HCT116 (cell line): ENCODE measurements around the gene ESCO1. TPM values are rescaled to one million over a fixed set of nuclear protein-coding genes. Genes with fewer than 3 reads are reported as not detected.
"Not testable (repeated sequence)": the region's sequence is repeated elsewhere in the genome, so short reads cannot be mapped to it uniquely, and the experiment has no call there.

ENCODE experiments used
- ATAC-seq: fragments of 200-7000 bp; cut with Tn5 transposase; 2 replicates; pipeline ENCODE4 v1.9.1; 2020; ENCODE audit warnings: mild to moderate bottlenecking, moderate library complexity
- BruUV-seq: library from RNA; stranded (reverse); fragments of 400-500 nt; replicated peaks from 2 replicates; lab custom pipeline; 2021; lab: Mats Ljungman, UMichigan
- CTCF ChIA-PET: fragments of 300-600 bp; sonication (Branson Sonifier 250); formaldehyde crosslinking; loops from one replicate; lab custom pipeline; 2021; ENCODE audit warnings: antibody characterized with exemption; lab: Charles Lee
- POLR2A ChIA-PET: fragments of 300-600, 350-600 bp; sonication (Branson Sonifier 250); formaldehyde crosslinking; loops from one replicate; lab custom pipeline; 2021; ENCODE audit warnings: antibody characterized with exemption; lab: Charles Lee
- RAD21 ChIA-PET, 2 experiments: fragments of 300-600 bp; sonication (Branson Sonifier 250); formaldehyde crosslinking; loops; one replicate each; lab custom pipeline; 2023; ENCODE audit warnings: low total read pairs in 2 of 2; ENCODE audit not compliant: uncharacterized antibody in 2 of 2, unreplicated experiment in 2 of 2, low non-redundant PET in 1 of 2; lab: Charles Lee
- DNase-seq: peaks from one replicate; pipeline ENCODE4 v3.0.0-alpha.2; 2010; ENCODE audit warnings: low read depth, low spot score
- H2AFZ ChIP-seq: fragments of 200-600 bp; shearing (Covaris generic), sonication (generic); 2 replicates; pipeline ENCODE4 v1.6.1; 2017; ENCODE audit warnings: low read depth, mixed run types, mixed read lengths, antibody characterized with exemption, low read length; ENCODE audit not compliant: poor library complexity, severe bottlenecking
- H3K27ac ChIP-seq: 2 replicates; pipeline ENCODE4 v1.5.1; 2012; ENCODE audit warnings: low read depth, low read length
- H3K27me3 ChIP-seq: fragments of 200-600 bp; sonication (generic); 2 replicates; pipeline ENCODE4 v1.6.1; 2016; ENCODE audit warnings: mixed run types, low read length, mixed read lengths; ENCODE audit not compliant: insufficient read depth
- H3K36me3 ChIP-seq, 2 experiments: fragments of 200-500 bp in 1 of 2; fragments of 200-600 bp in 1 of 2; sonication (Bioruptor generic) in 1 of 2; sonication (generic) in 1 of 2; 2 replicates each; pipeline versions ENCODE4 v1.5.1 to v1.6.1; 2014 to 2016; ENCODE audit warnings: low read length in 2 of 2, inconsistent platforms in 1 of 2, mixed read lengths in 1 of 2, mixed run types in 1 of 2; ENCODE audit not compliant: insufficient read depth in 2 of 2, control insufficient read depth in 1 of 2
- H3K4me1 ChIP-seq, 2 experiments: fragments of 200-600 bp in 1 of 2; sonication (generic) in 1 of 2; 2 replicates each; pipeline versions ENCODE4 v1.5.1 to v1.6.1; 2012 to 2017; ENCODE audit warnings: low read length in 2 of 2, inconsistent platforms in 1 of 2, mild to moderate bottlenecking in 1 of 2, mixed read lengths in 1 of 2, mixed run types in 1 of 2, moderate library complexity in 1 of 2; ENCODE audit not compliant: insufficient read depth in 2 of 2, control insufficient read depth in 1 of 2
- H3K4me2 ChIP-seq: fragments of 200-600 bp; sonication (generic); 2 replicates; pipeline ENCODE4 v1.6.1; 2017; ENCODE audit warnings: mixed run types, low read length, mixed read lengths
- H3K4me3 ChIP-seq, 2 experiments: fragments of 200-600 bp in 1 of 2; sonication (generic) in 1 of 2; replicated peaks in 1 of 2; 2 replicates each; pipeline ENCODE4 v1.5.1; 2011 to 2016; ENCODE audit warnings: low read length in 2 of 2, control low read depth in 1 of 2, low read depth in 1 of 2, mild to moderate bottlenecking in 1 of 2, mixed read lengths in 1 of 2, mixed run types in 1 of 2
- H3K79me2 ChIP-seq: fragments of 200-600 bp; sonication (generic); 2 replicates; pipeline ENCODE4 v1.6.1; 2017; ENCODE audit warnings: mild to moderate bottlenecking, mixed run types, low read length, moderate library complexity, mixed read lengths; ENCODE audit not compliant: insufficient read depth
- H3K9ac ChIP-seq: fragments of 200-600 bp; sonication (generic); 2 replicates; pipeline ENCODE4 v1.6.1; 2016; ENCODE audit warnings: low read length, mixed read lengths
- H3K9me2 ChIP-seq: fragments of 200-600 bp; sonication (generic), shearing (Covaris generic); 2 replicates; pipeline ENCODE4 v1.6.1; 2017; ENCODE audit warnings: mixed run types, mild to moderate bottlenecking, moderate library complexity; ENCODE audit not compliant: insufficient read depth
- H3K9me3 ChIP-seq, 2 experiments: fragments of 200-500 bp in 1 of 2; fragments of 200-600 bp in 1 of 2; sonication (Bioruptor generic) in 1 of 2; sonication (generic) in 1 of 2; 2 replicates each; pipeline ENCODE4 v1.6.1; 2014 to 2017; ENCODE audit warnings: low read length in 2 of 2, mixed read lengths in 2 of 2, inconsistent platforms in 1 of 2, low read depth in 1 of 2, mild to moderate bottlenecking in 1 of 2, mixed run types in 1 of 2, moderate library complexity in 1 of 2; ENCODE audit not compliant: control insufficient read depth in 1 of 2, insufficient read depth in 1 of 2
- H4K20me1 ChIP-seq: fragments of 200-600 bp; sonication (generic), shearing (Covaris generic); 2 replicates; pipeline ENCODE4 v1.6.1; 2017; ENCODE audit warnings: mixed run types, mild to moderate bottlenecking, moderate library complexity; ENCODE audit not compliant: insufficient read depth
- intact Hi-C: fragments of 100-400 bp; cut with micrococcal nuclease; formaldehyde crosslinking; loops from 2 replicates; pipeline ENCODE4 v1.10.0; 2022
- total RNA-seq: library from RNA; stranded (reverse); gene quantifications from one replicate; pipeline ENCODE4 v1.2.1, GENCODE V29; 2021; ENCODE audit not compliant: unreplicated experiment
- TF ChIP-seq, protein P1 (sequence below), 3 experiments: fragments of 200-600 bp in 1 of 3; sonication (generic) in 1 of 3; IDR thresholded peaks in 2 of 3; conservative IDR thresholded peaks in 1 of 3; 2 replicates each; pipeline ENCODE4 v1.5.1; 2012 to 2017; ENCODE audit warnings: low read depth in 2 of 3, low read length in 2 of 3, antibody characterized with exemption in 1 of 3, borderline replicate concordance in 1 of 3, control low read depth in 1 of 3, mild to moderate bottlenecking in 1 of 3, mixed read lengths in 1 of 3, mixed run types in 1 of 3, moderate library complexity in 1 of 3; ENCODE audit not compliant: insufficient read depth in 1 of 3

The ESCO1 gene
- total RNA-seq, 1 experiment from 2014 or later: 19.6 TPM

DNA sequence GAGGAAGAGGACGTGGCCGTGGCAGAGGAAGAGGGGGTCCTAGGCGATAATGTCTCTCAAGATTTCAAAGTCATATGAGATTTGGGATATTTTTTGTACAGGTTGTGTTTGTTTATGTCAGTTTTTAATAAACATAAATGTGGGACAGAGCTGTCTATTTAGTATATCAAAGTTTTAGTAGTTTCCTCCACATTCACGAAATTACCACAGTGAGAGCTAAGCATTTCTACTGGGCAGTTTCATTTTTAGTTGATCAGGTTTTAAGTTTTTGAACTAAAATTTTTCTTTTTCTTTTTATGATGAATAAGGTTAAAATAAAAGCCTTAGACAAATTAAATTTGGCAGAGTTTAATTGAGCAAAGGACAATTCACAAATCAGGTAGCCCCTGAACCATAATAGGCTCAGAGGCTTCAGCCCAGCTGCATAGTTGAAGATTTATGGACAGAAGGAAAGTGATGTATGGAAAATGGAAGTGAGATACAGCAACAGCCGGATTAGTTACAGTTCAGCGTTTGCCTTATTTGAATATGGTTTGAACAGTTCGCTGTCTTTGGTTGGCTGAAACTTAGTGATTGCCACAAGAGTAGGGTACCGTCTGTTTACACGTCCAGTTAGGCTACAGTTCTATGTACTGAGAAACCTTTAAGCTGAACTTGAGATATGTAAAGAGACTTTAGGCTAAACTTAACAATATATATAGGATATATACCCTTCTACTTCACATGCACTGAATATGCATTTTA, 28.8 kb upstream of the ESCO1 start (continued):
- TF ChIP-seq, protein P1, sequence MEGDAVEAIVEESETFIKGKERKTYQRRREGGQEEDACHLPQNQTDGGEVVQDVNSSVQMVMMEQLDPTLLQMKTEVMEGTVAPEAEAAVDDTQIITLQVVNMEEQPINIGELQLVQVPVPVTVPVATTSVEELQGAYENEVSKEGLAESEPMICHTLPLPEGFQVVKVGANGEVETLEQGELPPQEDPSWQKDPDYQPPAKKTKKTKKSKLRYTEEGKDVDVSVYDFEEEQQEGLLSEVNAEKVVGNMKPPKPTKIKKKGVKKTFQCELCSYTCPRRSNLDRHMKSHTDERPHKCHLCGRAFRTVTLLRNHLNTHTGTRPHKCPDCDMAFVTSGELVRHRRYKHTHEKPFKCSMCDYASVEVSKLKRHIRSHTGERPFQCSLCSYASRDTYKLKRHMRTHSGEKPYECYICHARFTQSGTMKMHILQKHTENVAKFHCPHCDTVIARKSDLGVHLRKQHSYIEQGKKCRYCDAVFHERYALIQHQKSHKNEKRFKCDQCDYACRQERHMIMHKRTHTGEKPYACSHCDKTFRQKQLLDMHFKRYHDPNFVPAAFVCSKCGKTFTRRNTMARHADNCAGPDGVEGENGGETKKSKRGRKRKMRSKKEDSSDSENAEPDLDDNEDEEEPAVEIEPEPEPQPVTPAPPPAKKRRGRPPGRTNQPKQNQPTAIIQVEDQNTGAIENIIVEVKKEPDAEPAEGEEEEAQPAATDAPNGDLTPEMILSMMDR (IDR thresholded peaks at IDR 0.05 in 2 of 3, conservative IDR thresholded peaks at IDR 0.05 in 1 of 3; ENCODE audit: borderline replicate concordance in 1 of 3, insufficient read depth in 1 of 3, low read depth in 2 of 3, low read length in 2 of 3): no peak
- TF ChIP-seq, all 23 proteins: peak for 0

DNA sequence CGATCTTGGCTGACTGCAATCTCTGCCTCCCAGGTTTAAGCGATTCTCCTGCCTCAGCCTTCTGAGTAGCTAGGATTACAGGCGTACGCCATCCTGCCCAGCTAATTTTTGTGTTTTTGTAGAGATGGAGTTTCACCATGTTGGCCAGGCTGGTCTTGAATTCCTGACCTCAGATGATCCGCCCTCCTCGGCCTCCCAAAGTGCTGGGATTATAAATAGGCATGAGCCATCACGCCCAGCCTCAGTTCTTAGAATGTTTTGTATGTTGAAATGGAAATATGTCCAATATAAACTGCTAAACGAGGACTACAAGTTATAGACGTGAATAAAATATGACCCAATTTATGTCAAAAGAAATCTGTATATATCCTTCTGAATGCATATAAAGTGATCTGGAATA, 21.1 kb upstream of the ESCO1 start:
- Histone ChIP-seq H4K20me1 (peaks cover 30% of the 10 kb centered on the region), H3K36me3 (peaks cover 21 to 46% of the 10 kb centered on the region in 2 experiments), H3K79me2 (peaks cover 100% of the 10 kb centered on the region)
- H3K9me3 ChIP-seq, DNase-seq, H3K27me3 ChIP-seq, H3K9me2 ChIP-seq, H3K27ac ChIP-seq, POLR2A ChIA-PET, intact Hi-C loops, H3K9ac ChIP-seq, H3K4me1 ChIP-seq, RAD21 ChIA-PET, BruUV-seq, H3K4me2 ChIP-seq, H3K4me3 ChIP-seq, ATAC-seq, H2AFZ ChIP-seq: not testable (repeated sequence)
- CTCF ChIA-PET: interaction anchor here (1.9 kb wide), 1 partner anchor 10 kb away, joined by 6 read pairs; the partner anchor contains the start of gene SNRPD1
